ENCODE results near the gene UQCC3.

The UQCC3 gene

DNA sequence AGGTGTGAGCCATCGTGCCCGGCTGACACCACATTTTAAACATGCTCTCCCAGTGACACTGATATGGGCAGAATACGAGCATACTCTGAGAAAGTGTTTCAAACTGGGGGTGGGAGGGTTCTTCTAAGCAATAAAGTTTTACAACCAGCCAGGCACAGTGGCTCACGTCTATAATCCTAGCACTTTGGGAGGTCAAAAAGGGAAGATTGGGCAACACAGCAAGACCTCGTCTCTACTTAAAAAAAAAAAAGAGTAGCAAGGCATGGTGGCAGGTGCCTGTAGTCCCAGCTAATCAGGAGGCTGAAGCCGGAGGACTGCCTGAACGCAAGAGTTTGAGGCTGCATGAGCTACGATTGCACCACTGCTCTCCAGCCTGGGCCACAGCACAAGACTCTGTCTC is 27.3 kb upstream of the UQCC3 start:
- ATAC-seq (ENCODE audit: low read depth) (no peak), DNase-seq (ENCODE audit: low spot score) (no peak)
- H3K4me1 ChIP-seq (ENCODE audit: insufficient read depth, poor library complexity, severe bottlenecking): no peaks in the 10 kb centered on the region
- no peak overlapping the region for H3K27ac ChIP-seq (ENCODE audit: poor library complexity, severe bottlenecking)
- H3K27me3 ChIP-seq (ENCODE audit: insufficient read depth, poor library complexity, severe bottlenecking): no peaks in the 10 kb centered on the region
- no peaks in the 10 kb centered on the region for H3K9me3 ChIP-seq (ENCODE audit: severe bottlenecking)
- peaks cover 48% of the 10 kb centered on the region for H3K36me3 ChIP-seq (ENCODE audit: low read depth)
- TF ChIP-seq, protein P1, sequence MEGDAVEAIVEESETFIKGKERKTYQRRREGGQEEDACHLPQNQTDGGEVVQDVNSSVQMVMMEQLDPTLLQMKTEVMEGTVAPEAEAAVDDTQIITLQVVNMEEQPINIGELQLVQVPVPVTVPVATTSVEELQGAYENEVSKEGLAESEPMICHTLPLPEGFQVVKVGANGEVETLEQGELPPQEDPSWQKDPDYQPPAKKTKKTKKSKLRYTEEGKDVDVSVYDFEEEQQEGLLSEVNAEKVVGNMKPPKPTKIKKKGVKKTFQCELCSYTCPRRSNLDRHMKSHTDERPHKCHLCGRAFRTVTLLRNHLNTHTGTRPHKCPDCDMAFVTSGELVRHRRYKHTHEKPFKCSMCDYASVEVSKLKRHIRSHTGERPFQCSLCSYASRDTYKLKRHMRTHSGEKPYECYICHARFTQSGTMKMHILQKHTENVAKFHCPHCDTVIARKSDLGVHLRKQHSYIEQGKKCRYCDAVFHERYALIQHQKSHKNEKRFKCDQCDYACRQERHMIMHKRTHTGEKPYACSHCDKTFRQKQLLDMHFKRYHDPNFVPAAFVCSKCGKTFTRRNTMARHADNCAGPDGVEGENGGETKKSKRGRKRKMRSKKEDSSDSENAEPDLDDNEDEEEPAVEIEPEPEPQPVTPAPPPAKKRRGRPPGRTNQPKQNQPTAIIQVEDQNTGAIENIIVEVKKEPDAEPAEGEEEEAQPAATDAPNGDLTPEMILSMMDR (IDR thresholded peaks at IDR 0.05; ENCODE audit: poor library complexity, severe bottlenecking): no peak
- H3K4me3 ChIP-seq (ENCODE audit: severe bottlenecking): no peak overlapping the region

- TF ChIP-seq, protein P1 (IDR thresholded peaks at IDR 0.05; ENCODE audit: poor library complexity, severe bottlenecking): no peak
- H3K4me1 ChIP-seq (ENCODE audit: insufficient read depth, poor library complexity, severe bottlenecking): no peaks in the 10 kb centered on the region
- DNase-seq (ENCODE audit: low spot score) (no peak), ATAC-seq (ENCODE audit: low read depth) (no peak)
- H3K4me3 ChIP-seq (ENCODE audit: severe bottlenecking): peak overlapping the region; percentile 97
- no peaks in the 10 kb centered on the region for H3K9me3 ChIP-seq (ENCODE audit: severe bottlenecking)
- H3K27me3 ChIP-seq (ENCODE audit: insufficient read depth, poor library complexity, severe bottlenecking): no peaks in the 10 kb centered on the region
- H3K36me3 ChIP-seq (ENCODE audit: low read depth): peaks cover 48% of the 10 kb centered on the region
- peak overlapping the region; percentile 69 for H3K27ac ChIP-seq (ENCODE audit: poor library complexity, severe bottlenecking)
Measured at GRCh38 chr11:62645671-62645945, 25.9 kb upstream of the UQCC3 start.

DNA sequence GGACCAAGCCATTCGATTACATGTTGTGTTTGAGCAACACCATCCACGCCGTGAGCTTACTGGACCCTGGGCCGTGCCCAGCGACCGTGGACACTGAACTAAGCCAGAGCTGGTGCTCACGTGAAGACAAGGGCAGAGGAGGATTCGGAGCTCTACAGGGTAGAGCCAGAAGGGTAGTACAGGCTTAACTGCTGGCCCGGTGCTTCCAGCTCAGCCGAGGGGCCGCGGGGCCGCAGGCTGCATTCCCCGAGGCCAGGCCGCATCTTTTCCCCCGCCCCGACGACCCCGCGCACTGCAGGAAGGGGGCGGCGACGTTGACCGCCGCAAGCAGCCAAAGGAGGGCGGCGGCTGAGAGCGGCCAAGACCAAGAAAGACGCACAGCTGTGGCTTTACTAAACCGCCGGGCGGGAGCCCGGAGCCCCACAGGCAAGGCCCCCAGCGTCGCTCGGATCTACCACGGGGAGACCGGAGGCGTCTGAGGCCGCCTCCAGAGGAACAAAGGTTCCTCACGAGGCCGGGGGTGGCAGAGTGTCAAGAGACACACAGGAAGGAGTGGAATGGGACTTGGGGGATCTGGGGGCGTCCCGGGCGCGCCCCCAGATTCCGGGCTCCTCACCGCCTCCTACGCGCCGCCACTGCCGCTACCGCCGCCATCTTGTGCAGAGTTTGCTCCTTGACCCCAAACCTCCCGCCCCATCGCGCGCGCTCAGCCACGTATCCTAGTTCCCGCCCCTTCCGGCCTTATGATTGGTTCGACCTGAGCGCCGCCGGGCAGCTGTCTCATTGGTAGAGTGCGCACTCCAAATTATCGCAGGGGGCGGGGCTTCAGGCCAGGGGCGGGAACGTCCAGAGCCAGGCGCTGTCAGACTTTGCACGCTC is 25.3 kb upstream of the UQCC3 start, which contains the start of gene GANAB:
GANAB (minus strand) TSS at position 668 of the 879 bp plus-strand sequence; CDS start at position 654, 14 bp downstream.
- no peaks in the 10 kb centered on the region for H3K4me1 ChIP-seq (ENCODE audit: insufficient read depth, poor library complexity, severe bottlenecking)
- peaks cover 48% of the 10 kb centered on the region for H3K36me3 ChIP-seq (ENCODE audit: low read depth)
- ATAC-seq (ENCODE audit: low read depth): peak; percentile 97

GRCh38 chr11:62646825-62647608 is 24.5 kb upstream of the UQCC3 start:
- peaks cover 48% of the 10 kb centered on the region for H3K36me3 ChIP-seq (ENCODE audit: low read depth)
- H3K4me1 ChIP-seq (ENCODE audit: insufficient read depth, poor library complexity, severe bottlenecking): no peaks in the 10 kb centered on the region
- no peaks in the 10 kb centered on the region for H3K9me3 ChIP-seq (ENCODE audit: severe bottlenecking)
- DNase-seq (ENCODE audit: low spot score) (no peak), ATAC-seq (ENCODE audit: low read depth) (no peak)
- peak overlapping the region; percentile 69 for H3K27ac ChIP-seq (ENCODE audit: poor library complexity, severe bottlenecking)
- H3K4me3 ChIP-seq (ENCODE audit: severe bottlenecking): no peak overlapping the region
- H3K27me3 ChIP-seq (ENCODE audit: insufficient read depth, poor library complexity, severe bottlenecking): no peaks in the 10 kb centered on the region
- TF ChIP-seq, protein P1 (IDR thresholded peaks at IDR 0.05; ENCODE audit: poor library complexity, severe bottlenecking): no peak

More for the DNA sequence above, 25.3 kb upstream of the UQCC3 start, which contains the start of gene GANAB:
- TF ChIP-seq, protein P1 (IDR thresholded peaks at IDR 0.05; ENCODE audit: poor library complexity, severe bottlenecking): no peak
- peak within 1 kb of the TSS; percentile 69 for H3K27ac ChIP-seq (ENCODE audit: poor library complexity, severe bottlenecking)
- peak; percentile 99 for DNase-seq (ENCODE audit: low spot score)
- H3K27me3 ChIP-seq (ENCODE audit: insufficient read depth, poor library complexity, severe bottlenecking): no peaks in the 10 kb centered on the region
- H3K4me3 ChIP-seq (ENCODE audit: severe bottlenecking): peak within 1 kb of the TSS; percentile 97
- H3K9me3 ChIP-seq (ENCODE audit: severe bottlenecking): no peaks in the 10 kb centered on the region

All from RWPE2 (cell line).